ENCODE data around the gene AIG1.

DNA sequence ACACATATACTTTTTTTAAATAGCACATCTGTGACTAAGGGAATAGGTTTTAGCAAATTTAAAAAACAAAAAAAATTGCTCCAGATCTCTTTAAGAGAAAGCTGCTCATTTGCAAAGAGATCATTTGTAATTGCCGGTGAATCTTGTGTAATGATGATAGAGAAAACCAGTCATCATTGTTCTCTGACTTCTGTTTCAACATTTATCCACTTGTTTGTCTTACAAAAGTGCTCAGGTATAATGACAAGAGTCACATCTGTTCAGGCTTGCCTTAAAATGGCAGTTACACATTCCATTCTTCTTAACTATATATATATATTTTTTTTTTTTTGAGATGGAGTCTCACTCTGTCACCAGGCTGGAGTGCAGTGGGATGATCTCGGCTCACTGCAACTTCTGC, 165.2 kb downstream of the AIG1 start:
- TF ChIP-seq, protein P1, sequence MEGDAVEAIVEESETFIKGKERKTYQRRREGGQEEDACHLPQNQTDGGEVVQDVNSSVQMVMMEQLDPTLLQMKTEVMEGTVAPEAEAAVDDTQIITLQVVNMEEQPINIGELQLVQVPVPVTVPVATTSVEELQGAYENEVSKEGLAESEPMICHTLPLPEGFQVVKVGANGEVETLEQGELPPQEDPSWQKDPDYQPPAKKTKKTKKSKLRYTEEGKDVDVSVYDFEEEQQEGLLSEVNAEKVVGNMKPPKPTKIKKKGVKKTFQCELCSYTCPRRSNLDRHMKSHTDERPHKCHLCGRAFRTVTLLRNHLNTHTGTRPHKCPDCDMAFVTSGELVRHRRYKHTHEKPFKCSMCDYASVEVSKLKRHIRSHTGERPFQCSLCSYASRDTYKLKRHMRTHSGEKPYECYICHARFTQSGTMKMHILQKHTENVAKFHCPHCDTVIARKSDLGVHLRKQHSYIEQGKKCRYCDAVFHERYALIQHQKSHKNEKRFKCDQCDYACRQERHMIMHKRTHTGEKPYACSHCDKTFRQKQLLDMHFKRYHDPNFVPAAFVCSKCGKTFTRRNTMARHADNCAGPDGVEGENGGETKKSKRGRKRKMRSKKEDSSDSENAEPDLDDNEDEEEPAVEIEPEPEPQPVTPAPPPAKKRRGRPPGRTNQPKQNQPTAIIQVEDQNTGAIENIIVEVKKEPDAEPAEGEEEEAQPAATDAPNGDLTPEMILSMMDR (conservative IDR thresholded peaks at IDR 0.05; ENCODE audit: low read depth, low read length): no peak
- TF ChIP-seq POLR2A (IDR thresholded peaks at IDR 0.05; ENCODE audit: low read depth, low read length) (no peak), RCOR1 (IDR thresholded peaks at IDR 0.05; ENCODE audit: insufficient replicate concordance, low read length) (no peak), CEBPB (IDR thresholded peaks at IDR 0.05; ENCODE audit: low read depth, low read length) (no peak), RFX5 (IDR thresholded peaks at IDR 0.05; ENCODE audit: low read depth, low read length) (no peak), MAZ (IDR thresholded peaks at IDR 0.05; ENCODE audit: borderline replicate concordance, low read depth, low read length) (no peak), FOS (IDR thresholded peaks at IDR 0.05; ENCODE audit: low read depth, low read length) (no peak), BHLHE40 (IDR thresholded peaks at IDR 0.05; ENCODE audit: low read depth, low read length) (no peak)
